GM12891 (cell line): ENCODE measurements around the gene ZNF284.

Experiments
- POLR2A ChIP-seq: IDR thresholded peaks from 2 replicates; pipeline ENCODE4 v1.6.1; 2011; ENCODE audit warnings: low read depth, low read length, control low read depth
- POLR2AphosphoS5 ChIP-seq: IDR thresholded peaks from 2 replicates; pipeline ENCODE4 v1.6.1; 2011; ENCODE audit warnings: low read depth, low read length, control low read depth
- SPI1 ChIP-seq: IDR thresholded peaks from 2 replicates; pipeline ENCODE4 v1.6.1; 2011; ENCODE audit warnings: low read depth, low read length, control low read depth
- TAF1 ChIP-seq: IDR thresholded peaks from 2 replicates; pipeline ENCODE4 v1.6.1; 2011; ENCODE audit warnings: low read depth, low read length, control low read depth

- TF ChIP-seq POLR2A, result no peak
- TF ChIP-seq POLR2AphosphoS5, result no peak
- no peak for TF ChIP-seq SPI1
- TF ChIP-seq TAF1, result no peak
Observed at GRCh38 chr19:44024900-44025216, 47.1 kb upstream of the ZNF284 start.
